ENCODE data around the gene CHST12.
A peak's percentile ranks its signal among the peaks of the same experiment; 100 is the strongest.
"Not testable (repeated sequence)": the region's sequence is repeated elsewhere in the genome, so short reads cannot be mapped to it uniquely, and the experiment has no call there.

Gene CHST12

GRCh38 chr7:2437537-2438148 lies 34.2 kb downstream of the CHST12 start:
- no peak for DNase-seq

DNA sequence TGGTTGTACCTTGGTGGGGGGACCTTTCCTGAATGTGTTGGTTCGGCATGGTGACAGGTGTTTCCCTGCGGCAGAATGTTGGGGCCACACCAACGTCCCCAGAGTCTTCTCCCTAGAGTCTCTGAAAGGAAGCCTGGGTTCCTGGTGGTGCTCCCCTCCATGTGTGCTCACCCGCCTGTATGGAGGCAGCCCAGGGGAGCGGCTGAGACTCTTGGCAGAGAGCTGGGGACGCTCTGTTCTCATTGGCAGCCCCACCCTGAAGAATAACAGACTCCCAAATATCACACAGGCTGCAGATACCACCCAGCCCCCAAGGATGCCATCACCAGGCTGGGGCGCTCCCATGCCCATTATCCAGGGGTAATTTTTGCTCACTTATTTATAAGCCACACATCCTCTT lies 34.8 kb downstream of the CHST12 start:
- no peak for DNase-seq

DNA sequence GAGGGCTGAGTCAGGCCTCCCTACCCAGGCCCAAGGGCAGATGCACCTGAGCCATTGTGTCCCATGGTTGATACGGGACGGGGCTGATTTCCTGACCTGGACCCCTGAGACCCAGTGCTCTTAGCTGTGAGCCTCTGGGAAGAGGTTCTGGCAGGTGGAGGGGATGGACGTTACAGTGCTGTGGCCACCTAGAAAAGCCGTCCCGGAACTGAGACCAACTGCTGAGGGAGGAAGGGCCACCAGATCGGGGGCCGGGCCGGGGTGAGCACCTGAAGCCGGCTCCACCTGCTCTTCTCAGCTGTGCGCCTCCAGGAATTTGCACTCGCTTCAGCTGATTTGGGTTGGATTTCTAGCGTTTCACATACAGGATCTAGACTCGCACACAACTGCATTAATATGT lies 35.4 kb downstream of the CHST12 start:
- no peak for DNase-seq

DNA sequence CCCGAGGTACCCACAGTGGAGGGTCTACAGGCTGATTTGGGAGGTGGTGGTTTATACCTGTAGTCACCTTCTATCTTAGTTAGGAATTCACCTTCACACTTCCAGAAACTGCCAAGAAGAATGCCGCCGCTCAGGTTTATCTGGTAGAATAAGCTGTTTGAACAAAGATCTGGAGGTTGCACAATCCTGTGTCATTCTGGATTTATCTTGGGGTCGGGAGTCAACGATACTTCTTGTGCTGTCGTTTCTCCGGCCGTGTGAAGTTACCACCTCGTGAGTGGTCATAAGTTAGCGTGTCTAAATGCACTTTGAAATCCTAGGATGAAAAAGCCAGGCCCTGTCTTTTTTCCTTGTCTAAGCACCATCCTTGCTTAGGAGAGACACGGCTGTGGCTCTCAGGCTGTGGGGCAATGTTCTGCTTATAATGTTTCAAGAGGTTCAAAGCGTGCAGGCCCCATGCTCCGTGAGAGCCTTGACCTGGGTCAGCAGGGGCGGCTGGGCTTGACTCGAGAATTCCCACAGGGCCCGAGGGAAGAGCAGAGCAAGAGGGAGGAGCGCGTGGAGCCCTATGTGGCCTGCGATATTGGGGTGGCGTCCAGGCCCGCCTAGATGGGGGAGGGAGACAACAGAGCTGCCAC lies 37.3 kb downstream of the CHST12 start:
- DNase-seq: no peak

DNA sequence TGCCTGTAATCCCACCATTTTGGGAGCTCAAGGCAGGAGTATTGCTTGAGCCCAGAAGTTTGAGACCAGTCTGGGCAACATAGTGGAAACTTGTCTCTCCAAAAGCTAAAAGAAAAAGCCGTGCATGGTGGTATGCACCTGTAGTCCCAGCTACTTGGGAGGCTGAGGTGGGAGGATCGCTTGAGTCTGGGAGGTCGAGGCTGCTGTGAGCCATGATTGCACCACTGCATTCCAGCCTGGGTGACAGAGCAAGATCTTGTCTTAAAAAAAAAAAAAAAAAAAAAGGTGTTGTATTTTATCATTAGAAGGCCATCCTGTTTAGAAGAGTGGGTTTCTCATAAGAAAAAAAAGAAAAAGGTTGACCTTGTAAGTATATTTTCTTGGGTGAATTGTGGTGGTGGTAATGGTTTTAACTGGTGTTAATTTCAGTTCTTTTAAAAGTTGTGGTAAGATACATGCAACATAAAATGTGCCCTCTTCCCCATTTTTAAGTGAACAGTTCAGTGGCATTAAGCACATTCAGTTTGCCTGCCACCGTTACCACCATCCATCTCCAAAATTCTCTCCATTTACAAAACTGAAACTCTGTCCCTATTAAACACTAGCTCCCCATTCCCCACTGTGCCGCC lies 38.1 kb downstream of the CHST12 start:
- no peak for DNase-seq

DNA sequence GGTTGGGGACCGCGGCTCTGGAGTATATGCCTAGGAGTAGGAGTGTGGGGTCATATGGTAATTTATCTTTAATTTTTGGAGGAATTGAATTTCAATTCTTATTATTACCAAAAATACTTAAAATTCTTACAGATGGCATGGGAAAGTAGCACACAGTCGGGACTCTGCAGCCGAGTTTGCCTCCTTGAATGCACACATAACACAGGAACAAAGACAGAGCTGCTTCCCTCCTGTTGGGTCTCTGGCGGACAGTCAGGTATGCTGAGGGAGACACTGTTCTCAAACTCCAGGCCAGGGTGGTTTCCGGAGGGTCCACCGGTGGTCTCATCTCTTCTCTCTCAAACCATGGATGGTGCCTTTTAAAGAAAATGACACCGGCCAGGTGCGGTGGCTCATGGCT lies 40.1 kb downstream of the CHST12 start:
- DNase-seq: no peak

DNA sequence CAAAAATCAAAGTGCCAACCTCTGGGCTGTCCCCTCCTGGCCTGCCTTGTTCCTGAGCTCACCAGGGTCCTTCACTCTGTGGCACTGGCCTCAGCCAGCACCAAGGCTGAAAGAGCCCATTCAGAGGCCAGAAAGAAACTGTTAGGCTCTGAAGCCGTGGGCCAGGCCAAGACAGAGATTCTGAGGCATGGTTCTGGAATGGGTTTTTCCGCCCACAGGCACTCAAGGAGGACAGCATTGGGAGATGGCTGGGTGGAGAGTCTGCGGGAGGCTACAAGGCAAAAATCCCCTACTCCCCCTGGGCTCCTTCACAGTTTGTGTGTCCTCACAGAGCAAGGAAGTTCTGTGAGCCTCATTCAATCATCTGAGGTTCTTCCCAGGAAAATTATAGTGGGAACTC lies 41.1 kb downstream of the CHST12 start:
- DNase-seq: no peak

DNA sequence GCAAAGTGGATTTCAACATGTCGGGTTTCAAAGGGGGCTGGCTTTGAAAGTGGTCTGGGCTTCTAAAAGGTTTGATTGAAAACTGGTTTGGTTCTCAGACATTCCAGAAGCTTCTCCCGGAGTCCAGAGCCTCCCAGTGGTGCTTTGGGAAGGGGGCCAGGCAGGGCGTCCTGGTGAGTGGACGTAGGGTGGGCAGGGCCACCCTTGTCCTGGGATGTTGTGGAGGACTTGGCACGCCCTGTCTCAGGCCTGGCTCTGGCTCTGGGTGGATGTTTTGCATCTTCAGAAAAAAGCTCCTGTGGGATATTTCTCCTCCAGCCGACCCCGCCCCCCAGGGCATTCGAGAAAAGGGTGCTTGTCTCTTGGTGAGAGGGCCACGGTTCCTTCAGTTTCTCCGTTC lies 41.6 kb downstream of the CHST12 start:
- no peak for DNase-seq

- no peak for DNase-seq
Observed at GRCh38 chr7:2445898-2446555, 42.6 kb downstream of the CHST12 start.

DNA sequence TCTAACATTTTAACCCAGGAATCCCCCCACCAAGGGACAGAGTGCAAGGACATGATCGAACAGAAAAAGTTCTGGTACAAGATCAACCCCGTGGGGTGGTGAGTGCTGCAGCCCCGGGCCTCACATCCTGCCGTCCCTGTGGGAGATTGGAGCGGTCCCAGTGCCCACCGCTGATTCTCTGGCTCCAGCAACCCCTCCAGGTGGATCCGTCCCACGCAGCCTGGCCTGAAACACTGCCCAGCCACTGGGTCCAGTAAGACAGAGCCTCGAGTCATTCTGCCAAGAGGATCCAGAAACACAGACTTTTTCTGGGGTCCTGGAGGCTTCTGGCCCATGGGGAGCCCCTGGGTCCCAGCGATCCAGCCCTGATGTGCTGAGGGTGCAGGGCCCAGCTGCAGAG lies 43.3 kb downstream of the CHST12 start:
- no peak for DNase-seq

DNA sequence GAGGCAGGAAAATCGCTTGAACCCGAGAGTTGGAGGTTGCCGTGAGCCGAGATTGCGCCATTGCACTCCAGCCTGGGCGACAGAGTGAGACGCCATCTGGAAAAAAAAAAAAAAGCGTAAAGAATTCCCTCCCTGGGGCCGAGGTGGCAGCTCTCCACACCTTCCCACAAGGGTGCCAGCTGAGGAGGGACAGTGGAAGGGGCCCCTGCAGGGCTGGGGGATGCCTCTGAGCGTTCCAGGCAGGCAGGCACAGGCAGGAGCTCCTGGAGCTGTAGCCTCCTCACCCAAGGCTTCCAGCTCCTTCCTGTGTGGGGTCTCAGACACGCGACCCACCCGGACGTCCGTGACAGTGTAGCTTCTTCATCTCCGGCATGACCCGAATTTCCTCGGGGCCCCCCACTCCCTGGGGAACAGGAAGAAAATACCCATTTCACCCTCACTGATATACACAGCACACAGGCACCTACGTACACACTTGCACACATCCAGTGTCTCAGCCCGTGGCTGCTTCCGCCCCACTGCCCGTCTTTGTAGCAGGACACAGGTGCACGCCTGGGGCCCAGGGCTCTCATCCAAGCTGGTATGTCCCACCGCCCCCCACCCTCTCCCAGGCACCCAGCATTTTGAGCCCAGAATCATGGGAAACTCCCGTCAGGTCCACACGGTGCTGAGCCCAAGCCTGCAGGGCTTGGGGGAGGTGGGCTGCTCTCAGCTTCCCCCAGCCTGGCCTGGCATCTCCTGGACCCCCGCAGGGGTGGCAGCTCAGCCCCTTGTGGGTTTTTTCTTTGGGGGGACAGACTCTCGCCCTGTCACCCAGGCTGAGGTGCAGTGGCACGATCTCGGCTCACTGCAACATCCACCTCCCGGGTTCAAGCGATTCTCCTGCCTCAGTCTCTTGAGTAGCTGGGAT lies 47.0 kb downstream of the CHST12 start:
- no peak for DNase-seq

- DNase-seq: peak; percentile 54
Observed at GRCh38 chr7:2451171-2452073, 48.0 kb downstream of the CHST12 start.

DNA sequence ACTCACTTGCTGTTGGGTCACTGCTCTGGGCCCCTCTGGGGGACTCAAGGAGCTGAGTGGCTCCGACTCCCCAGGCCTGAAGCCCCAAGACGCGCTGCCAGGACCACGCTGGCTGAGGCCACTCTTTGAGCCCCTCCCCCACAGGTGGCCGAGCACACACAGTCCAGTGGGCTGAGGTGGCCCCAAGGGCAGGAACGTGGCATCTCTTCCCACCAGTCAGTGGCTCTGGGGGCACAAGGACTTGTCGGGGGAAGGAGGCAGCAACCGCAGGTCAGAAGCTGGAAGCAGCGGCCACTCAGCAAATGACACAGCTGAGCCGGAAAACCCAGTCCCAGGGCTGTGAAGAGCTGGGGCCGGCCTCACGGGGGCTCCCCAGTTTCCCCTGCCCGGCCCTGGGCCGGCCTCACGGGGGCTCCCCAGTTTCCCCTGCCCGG lies 48.7 kb downstream of the CHST12 start:
- DNase-seq: no peak

GRCh38 chr7:2452643-2453270 lies 49.3 kb downstream of the CHST12 start:
- DNase-seq: no peak

GRCh38 chr7:2453849-2454248 lies 50.4 kb downstream of the CHST12 start:
- DNase-seq: not testable (repeated sequence)

- DNase-seq: no peak
Observed at GRCh38 chr7:2459674-2460073, 56.3 kb downstream of the CHST12 start.

DNA sequence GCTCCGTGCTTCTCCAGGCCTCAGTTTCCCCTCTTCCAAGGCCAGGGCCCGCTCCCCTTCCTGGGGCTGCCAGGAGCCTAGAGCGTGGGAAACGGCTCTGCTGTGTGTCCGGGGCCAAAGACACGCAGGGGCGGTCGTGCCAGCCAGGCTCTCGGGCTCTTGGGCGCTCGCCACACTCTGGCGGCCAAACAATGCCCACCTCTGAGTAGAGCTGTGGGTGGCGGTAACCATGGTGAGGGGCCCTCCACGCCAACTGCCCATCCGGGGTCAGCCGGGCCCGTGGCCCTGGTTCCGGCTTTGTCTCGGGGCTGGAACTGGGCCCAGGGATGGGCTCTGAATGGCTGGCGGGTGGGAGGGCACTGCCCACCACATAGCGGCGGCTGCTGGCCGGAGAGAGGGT lies 56.8 kb downstream of the CHST12 start:
- no peak for DNase-seq

- no peak for DNase-seq
Observed at GRCh38 chr7:2460641-2461040, 57.2 kb downstream of the CHST12 start.

- no peak for DNase-seq
Observed at GRCh38 chr7:2461268-2462026, 58.0 kb downstream of the CHST12 start.

DNA sequence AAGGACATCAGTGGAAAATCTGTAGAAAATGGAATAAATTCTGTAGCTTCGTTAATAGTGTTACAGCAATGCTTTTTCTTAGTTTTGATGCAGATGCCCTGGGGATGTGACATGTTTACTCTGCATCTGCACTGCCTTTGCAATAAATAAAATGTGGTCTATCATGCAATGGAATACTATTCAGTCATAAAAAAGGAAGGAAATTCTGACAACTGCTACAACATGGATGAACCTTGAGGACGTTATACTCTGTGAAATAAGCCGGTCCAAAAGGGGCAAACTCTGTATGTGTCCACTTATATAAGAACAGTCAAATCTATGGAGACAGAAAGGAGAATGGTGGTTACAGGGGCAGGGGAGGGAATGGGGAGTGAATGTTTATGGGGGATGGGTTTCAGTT lies 59.3 kb downstream of the CHST12 start:
- no peak for DNase-seq

DNA sequence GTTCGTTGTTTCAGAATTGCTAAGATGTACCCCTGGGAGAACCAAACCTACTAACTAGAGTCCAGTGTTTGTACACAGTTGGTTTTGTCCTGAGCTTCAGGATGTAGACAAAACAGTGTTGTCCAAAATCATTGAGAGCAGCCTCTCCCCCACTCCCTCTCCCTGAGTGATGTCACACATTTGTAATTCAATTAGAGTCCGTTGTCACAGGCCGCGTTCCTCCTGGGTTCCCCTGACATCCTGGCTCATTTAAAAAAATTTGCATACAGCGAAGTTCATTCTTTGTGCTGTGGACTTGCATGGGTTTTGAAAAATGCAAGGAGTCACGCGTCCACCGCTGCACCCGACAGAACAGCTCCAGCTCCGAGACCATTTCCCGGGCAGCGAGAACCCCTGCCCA lies 62.5 kb downstream of the CHST12 start:
- DNase-seq: no peak
